GM19351 (cell line): ENCODE results near the gene TBC1D4.

Experiments used
- ATAC-seq: cut with Tn5 transposase; IDR thresholded peaks from one replicate; pipeline ENCODE4 v1.9.1; 2021; ENCODE audit warnings: mild to moderate bottlenecking, moderate library complexity; ENCODE audit not compliant: unreplicated experiment

Gene TBC1D4

DNA sequence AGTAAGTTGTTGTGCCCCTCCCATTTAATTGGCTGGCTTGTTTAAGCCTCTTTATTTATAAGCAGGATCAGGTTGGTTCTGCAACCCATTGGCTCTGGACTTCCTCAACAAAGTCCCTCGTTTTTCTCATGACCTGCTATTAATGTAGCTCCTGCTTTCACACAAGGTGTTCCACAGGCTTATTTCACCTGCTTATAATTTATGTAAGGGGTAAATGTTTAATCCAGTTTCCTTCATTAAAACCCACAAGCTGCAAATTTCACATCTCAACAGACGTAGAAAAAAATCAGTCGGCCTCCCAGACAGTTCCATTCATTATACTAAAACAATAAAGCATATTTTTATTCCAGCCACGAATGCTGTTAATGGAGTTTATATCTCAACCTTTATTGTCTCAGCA lies 86.1 kb downstream of the TBC1D4 start:
- no peak for ATAC-seq

- ATAC-seq, result peak; percentile 82
These were observed 86.9 kb downstream of the TBC1D4 start for GRCh38 chr13:75395066-75395465.

- no peak for ATAC-seq
These were observed 88.0 kb downstream of the TBC1D4 start for GRCh38 chr13:75393839-75394520.

DNA sequence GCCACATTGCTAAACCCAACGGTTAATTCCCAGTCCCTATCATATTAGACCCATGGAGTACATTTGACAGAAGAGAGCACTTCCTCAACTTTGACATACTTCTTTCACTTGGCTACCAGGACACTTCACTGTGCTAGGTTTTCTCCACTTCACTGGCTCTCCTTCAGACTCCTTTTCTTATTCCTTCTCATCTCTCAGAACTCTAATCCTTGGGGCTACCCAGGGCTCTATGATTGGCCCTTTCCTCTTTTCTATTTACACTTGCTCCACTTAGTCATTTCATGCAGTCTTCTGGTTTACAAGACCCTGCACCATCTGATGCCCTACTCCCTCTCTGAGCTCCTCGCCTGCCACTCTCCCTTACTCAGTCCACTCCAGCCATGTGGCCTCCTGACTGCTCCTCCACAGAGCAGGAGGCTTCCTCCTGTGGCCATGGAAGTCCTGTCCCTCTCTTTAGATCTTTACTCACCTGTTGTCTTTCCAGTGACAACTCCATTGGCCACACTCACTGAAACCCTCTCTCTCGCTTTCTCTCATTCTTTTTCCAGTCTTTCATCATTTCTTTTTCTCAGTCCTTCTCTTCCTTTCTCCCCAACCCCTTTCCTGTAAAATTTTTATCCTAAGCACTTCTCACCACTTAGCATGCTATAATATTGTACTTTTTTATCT lies 90.4 kb downstream of the TBC1D4 start:
- peak; percentile 39 for ATAC-seq

GRCh38 chr13:75390229-75390628 lies 91.7 kb downstream of the TBC1D4 start:
- no peak for ATAC-seq

GRCh38 chr13:75385708-75386083 lies 96.3 kb downstream of the TBC1D4 start:
- no peak for ATAC-seq

GRCh38 chr13:75384879-75385707 lies 96.9 kb downstream of the TBC1D4 start:
- peak; percentile 43 for ATAC-seq

DNA sequence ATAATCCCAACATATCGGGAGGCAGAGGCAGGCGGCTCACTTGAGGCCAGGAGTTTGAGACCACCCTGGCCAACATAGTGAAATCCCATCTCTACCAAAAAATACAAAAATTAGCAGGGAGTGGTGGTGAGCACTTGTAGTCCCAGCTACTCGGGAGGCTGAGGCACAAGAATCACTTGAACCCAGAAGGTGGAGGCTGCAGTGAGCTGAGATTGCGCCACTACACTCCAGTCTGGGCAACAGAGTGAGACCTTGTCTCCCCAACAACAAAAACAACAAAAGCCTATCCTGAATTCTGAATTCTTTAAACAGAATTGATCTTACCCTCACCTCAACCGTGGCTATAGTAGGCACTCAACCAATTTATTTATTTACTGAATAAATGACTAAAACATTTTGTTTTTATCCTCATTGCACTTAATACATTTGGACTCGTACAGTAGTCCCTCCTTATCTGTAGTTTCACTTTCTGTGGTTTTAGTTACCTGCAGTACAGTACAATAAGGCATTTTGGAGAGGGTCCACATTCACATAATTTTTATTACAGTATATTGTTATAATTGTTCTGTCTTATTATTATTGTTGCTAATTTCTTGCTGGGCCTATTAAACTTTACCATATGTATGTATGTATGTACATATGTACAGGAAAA lies 98.8 kb downstream of the TBC1D4 start:
- ATAC-seq, result no peak

GRCh38 chr13:75378301-75378700 lies 103.7 kb downstream of the TBC1D4 start:
- no peak for ATAC-seq

GRCh38 chr13:75376792-75377402 lies 105.1 kb downstream of the TBC1D4 start:
- no peak for ATAC-seq

GRCh38 chr13:75375329-75375728 lies 106.6 kb downstream of the TBC1D4 start:
- no peak for ATAC-seq

DNA sequence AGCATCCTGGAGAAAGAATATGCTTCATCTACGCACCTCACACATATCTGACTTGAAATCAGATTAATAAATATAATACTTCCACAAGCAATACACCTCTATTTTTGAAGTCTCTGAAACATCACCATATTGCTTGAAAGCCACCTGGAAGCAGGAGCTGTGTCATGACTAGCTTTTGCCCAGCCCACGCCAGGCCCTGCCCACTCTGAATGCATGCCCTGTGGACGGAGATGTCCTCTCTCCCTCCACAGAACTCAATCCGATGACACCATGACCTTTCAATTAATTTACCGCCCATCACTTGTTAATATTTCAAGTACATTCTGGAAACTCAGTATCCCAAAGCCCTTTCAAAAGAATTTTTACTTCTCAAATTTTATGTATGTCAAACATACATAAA lies 108.0 kb downstream of the TBC1D4 start:
- ATAC-seq, result no peak

GRCh38 chr13:75372923-75373841 lies 108.8 kb downstream of the TBC1D4 start:
- ATAC-seq, result no peak

- peak; percentile 72 for ATAC-seq
These were observed 109.5 kb downstream of the TBC1D4 start for GRCh38 chr13:75372517-75372916.

DNA sequence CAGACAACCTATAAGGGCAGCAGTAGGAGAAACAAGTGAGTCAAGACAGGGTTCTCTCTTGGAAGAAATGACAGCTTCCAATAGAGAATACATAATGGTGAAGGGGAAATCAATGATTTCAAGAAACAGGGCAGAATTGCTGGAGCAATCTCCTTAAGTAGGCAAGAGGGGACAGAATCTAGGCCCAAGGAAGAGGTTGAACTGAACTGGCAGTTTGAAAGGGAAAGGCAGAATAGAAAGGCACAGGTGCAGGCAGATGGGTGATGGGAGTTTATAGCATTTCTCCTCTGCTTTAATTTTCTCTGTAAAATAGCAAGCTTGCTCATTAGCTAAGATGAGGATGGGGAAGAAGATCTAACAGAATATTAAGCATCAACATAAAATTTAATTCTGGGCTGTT lies 110.8 kb downstream of the TBC1D4 start:
- no peak for ATAC-seq

DNA sequence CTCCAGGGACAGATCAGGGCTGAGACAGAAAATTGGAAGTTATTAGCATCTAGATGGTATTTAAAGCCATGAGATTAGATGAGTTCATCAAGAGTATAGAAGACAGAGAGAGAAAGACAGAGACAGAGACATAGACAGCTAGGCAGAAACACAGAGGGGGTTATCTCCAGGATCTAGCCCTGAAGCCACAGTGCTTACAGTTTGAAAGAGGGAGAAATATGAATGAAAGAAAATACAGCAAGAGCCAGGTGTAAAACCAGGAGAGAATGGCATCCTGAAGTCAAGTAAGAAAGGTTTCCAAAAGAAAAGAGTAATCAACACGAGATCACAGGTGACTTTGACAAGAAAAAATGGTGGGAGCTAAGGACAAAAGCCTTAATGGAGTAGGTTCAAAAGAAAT lies 111.2 kb downstream of the TBC1D4 start:
- no peak for ATAC-seq

DNA sequence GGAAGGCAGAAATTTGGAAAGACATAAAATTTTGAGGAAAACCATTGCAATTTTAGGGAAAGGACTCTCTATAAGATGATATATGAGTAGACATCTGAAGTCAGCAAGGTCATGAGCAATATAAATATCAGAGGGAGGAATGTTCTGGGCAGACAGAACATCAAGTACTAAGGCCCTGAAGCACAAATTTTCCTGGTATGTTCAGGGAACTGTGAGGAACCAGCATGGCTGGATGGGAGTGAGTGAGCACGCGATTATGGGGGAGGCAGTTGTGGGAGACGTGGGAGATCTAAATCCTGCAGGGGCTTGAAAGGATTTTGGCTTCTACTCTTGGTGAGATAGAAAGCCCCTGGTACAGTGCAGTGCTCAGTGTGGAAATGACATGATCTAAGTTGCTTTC lies 112.0 kb downstream of the TBC1D4 start:
- no peak for ATAC-seq

DNA sequence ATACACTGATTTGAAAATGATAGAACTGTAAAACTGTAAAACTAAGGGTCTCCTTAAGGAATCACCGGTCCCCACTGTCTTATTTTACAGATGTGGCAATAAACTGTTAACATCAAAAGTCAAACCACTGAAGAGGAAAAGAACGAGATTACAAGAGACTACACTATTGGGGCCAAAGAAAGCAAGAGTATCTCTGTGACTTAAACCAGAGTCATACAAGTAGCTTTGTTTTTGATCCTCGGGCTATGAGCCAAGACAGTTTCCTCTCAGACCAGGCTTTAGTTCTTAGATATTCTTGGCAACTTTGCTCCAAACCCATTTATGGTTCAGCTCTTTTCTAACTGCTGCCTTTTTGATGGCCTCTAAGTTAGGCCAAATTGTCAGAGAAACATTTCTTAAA lies 113.8 kb downstream of the TBC1D4 start:
- ATAC-seq, result no peak

DNA sequence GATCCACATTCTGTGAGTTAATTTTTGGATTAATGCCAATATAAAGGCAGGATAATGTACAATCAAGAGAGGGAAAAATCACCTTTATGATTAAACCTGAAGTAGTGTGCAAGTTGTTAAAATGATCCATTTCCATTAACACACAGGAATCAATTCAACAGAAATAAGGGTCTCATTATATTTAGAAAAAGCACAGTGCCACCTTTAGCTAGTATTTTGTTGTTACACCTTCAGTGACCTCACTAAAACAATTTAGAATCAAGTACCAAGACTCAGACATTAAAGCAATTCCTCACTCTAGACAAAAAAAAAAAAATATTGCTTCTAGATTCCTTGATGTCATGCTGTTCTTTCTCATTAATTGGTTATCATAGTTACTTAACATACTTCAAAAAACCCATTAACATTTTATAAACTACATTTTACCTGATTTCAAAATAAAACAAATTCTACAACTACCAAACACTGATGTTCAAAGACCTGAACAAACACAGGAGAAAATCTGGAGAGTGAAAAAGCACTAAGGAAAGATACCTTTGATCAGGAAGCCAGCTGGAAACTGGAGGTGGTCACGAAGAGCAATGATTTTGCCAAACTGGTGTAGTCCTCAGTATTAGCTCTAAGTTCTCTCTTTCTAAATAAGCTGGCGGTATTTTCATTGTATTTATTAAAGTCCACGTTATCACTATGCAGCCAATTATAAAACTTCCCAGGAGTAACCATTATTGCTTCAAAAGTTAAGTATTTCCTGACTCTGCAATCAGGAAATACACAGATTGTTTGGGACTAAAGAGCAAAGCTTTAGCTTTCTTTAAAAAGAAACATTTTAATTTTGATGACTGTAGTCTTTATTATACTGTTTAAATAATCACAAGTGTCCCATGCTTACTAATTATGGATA lies 115.3 kb downstream of the TBC1D4 start:
- no peak for ATAC-seq
